Liver (tissue), 9 donors: ENCODE measurements around the gene YWHAE. TPM values are rescaled to one million over a fixed set of nuclear protein-coding genes. Genes with fewer than 3 reads are reported as not detected.
A peak's percentile ranks its signal among the peaks of the same experiment; 100 is the strongest.

ENCODE experiments used
- DNase-seq: peaks from one replicate; pipeline ENCODE4 v3.0.0-alpha.2; 2017; ENCODE audit warnings: low spot score
- H3K27ac ChIP-seq, 2 donors: one replicate each; pipeline ENCODE4 v1.7.0; 2013; ENCODE audit warnings: inconsistent platforms in 2 of 2, low read length in 2 of 2, control low read depth in 1 of 2, low read depth in 1 of 2, mild to moderate bottlenecking in 1 of 2
- H3K27me3 ChIP-seq, 4 donors: one replicate each; pipeline versions ENCODE4 v1.6.1 to v1.7.0; 2013; ENCODE audit warnings: low read length in 3 of 4, inconsistent platforms in 1 of 4, mild to moderate bottlenecking in 1 of 4, moderate library complexity in 1 of 4; ENCODE audit not compliant: control insufficient read depth in 4 of 4, insufficient read depth in 4 of 4
- H3K36me3 ChIP-seq, 4 donors: one replicate each; pipeline versions ENCODE4 v1.6.1 to v1.7.0; 2013; ENCODE audit warnings: low read length in 3 of 4, mild to moderate bottlenecking in 3 of 4, low read depth in 1 of 4, moderate library complexity in 1 of 4; ENCODE audit not compliant: control insufficient read depth in 4 of 4, insufficient read depth in 3 of 4
- H3K4me1 ChIP-seq, 4 donors: one replicate each; pipeline versions ENCODE4 v1.6.1 to v1.7.0; 2013; ENCODE audit warnings: low read length in 3 of 4, mild to moderate bottlenecking in 3 of 4, moderate library complexity in 1 of 4; ENCODE audit not compliant: control insufficient read depth in 4 of 4, insufficient read depth in 4 of 4
- H3K4me3 ChIP-seq, 3 donors: one replicate each; pipeline versions ENCODE4 v1.6.1 to v1.7.0; 2013; ENCODE audit warnings: low read length in 3 of 3, control low read depth in 1 of 3, low read depth in 1 of 3, mild to moderate bottlenecking in 1 of 3
- H3K9ac ChIP-seq, 2 donors: one replicate each; pipeline ENCODE4 v1.7.0; 2013; ENCODE audit warnings: low read length in 2 of 2, mild to moderate bottlenecking in 2 of 2, moderate library complexity in 2 of 2, control low read depth in 1 of 2, low read depth in 1 of 2
- H3K9me3 ChIP-seq, 4 donors: one replicate each; pipeline versions ENCODE4 v1.6.1 to v1.7.0; 2013; ENCODE audit warnings: low read length in 3 of 4; ENCODE audit not compliant: control insufficient read depth in 4 of 4
- EGR1 ChIP-seq, 2 donors: IDR thresholded peaks; 2 replicates each; pipeline ENCODE4 v1.6.1; 2016 to 2018; ENCODE audit warnings: antibody characterized with exemption in 2 of 2, low read depth in 2 of 2
- FOXA1 ChIP-seq: IDR thresholded peaks from 2 replicates; pipeline ENCODE4 v1.6.1; 2016; ENCODE audit warnings: antibody characterized with exemption
- FOXA2 ChIP-seq: IDR thresholded peaks from 2 replicates; pipeline ENCODE4 v1.6.1; 2016; ENCODE audit warnings: antibody characterized with exemption
- GABPA ChIP-seq, 2 donors: IDR thresholded peaks in 1 of 2; conservative IDR thresholded peaks in 1 of 2; 2 replicates each; pipeline ENCODE4 v1.6.1; 2016; ENCODE audit warnings: antibody characterized with exemption in 2 of 2, mild to moderate bottlenecking in 1 of 2, moderate library complexity in 1 of 2
- HNF4A ChIP-seq, 2 donors: conservative IDR thresholded peaks; 2 replicates each; pipeline ENCODE4 v1.6.1; 2016; ENCODE audit warnings: antibody characterized with exemption in 2 of 2, mild to moderate bottlenecking in 2 of 2
- HNF4G ChIP-seq: IDR thresholded peaks from 2 replicates; pipeline ENCODE4 v1.6.1; 2016; ENCODE audit warnings: antibody characterized with exemption
- JUND ChIP-seq, 2 donors: IDR thresholded peaks; 2 replicates each; pipeline ENCODE4 v1.6.1; 2016; ENCODE audit warnings: antibody characterized with exemption in 2 of 2
- MAX ChIP-seq: IDR thresholded peaks from 2 replicates; pipeline ENCODE4 v1.6.1; 2016; ENCODE audit warnings: antibody characterized with exemption
- NR2F2 ChIP-seq: IDR thresholded peaks from 2 replicates; pipeline ENCODE4 v1.6.1; 2016; ENCODE audit warnings: antibody characterized with exemption
- RAD21 ChIP-seq, 2 donors: IDR thresholded peaks; 2 replicates each; pipeline ENCODE4 v1.6.1; 2016; ENCODE audit warnings: antibody characterized with exemption in 2 of 2, mild to moderate bottlenecking in 2 of 2
- RXRA ChIP-seq, 2 donors: IDR thresholded peaks; 2 replicates each; pipeline ENCODE4 v1.6.1; 2017 to 2018; ENCODE audit warnings: antibody characterized with exemption in 2 of 2, mild to moderate bottlenecking in 1 of 2
- YY1 ChIP-seq: IDR thresholded peaks from 2 replicates; pipeline ENCODE4 v1.6.1; 2016; ENCODE audit warnings: antibody characterized with exemption, mild to moderate bottlenecking
- ZBTB33 ChIP-seq: IDR thresholded peaks from 2 replicates; pipeline ENCODE4 v1.6.1; 2016; ENCODE audit warnings: antibody characterized with exemption
- WGBS: extraction: QIAGEN DNeasy Blood & Tissue Kit; methylation state at CpG from one replicate; pipeline ENCODE4 v1.1.7; 2013; 5-methylcytosine and 5-hydroxymethylcytosine counted together
- polyA plus RNA-seq, 2 donors: library from polyadenylated mRNA; stranded (reverse) in 1 of 2; unstranded in 1 of 2; fragments of 200-250 nt in 1 of 2; fragments of >200 nt in 1 of 2; fragmentation: Nextera tagmentation in 1 of 2; extraction: Ambion mirVana in 1 of 2; gene quantifications; one replicate each; pipeline versions ENCODE4 v1.2.1 to v1.2.3, GENCODE V29; 2013 to 2015
- total RNA-seq, 2 donors: library from RNA; depleted of rRNA; stranded (reverse); fragments of >200 nt; gene quantifications; one replicate each; pipeline ENCODE4 v1.2.3, GENCODE V29; 2014
- TF ChIP-seq, protein P1 (sequence below): IDR thresholded peaks from 2 replicates; pipeline ENCODE4 v1.6.1; 2016; ENCODE audit warnings: antibody characterized with exemption, mild to moderate bottlenecking
- donor health status: healthy.
- donor health status: healthy.
- donor health status: healthy.
- donor health status: healthy.
- donor health status: healthy.

Gene YWHAE
- total and polyA plus RNA-seq, 4 donors, result 173 to 288 (median 202) TPM

DNA sequence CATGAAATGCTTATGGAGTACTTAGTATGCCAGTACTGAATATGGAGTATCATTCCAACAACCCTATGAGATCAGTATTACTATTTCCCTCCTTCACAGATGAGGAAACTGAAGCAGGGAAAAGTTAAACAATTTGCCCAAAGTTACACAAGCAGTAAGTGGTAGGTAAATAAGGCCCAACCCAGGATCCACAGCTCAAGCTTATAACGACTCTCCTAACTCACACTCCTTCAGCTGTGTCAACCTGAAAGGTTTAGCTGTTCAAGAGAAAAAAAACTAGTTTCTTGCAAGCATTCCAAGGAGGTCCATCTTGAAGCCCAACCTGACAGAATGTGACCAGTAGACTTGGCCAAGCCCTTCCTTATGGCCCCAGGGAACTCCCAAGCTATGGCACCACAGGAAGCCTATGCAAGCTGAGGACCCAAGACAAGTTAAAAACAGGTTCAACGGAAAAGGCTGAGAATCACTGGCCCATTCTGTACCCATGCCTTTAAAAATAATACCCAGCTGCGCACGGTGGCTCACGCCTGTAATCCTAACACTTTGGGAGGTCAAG lies 49.5 kb upstream of the YWHAE start:
- Histone ChIP-seq H3K4me3 (no peak overlapping the region), H3K9ac (no peak overlapping the region), H3K4me1 (peaks cover under 1 to 19% (median 7%) of the 10 kb centered on the region in 4 donors), H3K9me3 (no peaks in the 10 kb centered on the region), H3K36me3 (peaks cover 0 to 4% (median 1%) of the 10 kb centered on the region in 4 donors), H3K27me3 (no peaks in the 10 kb centered on the region), H3K27ac (no peak overlapping the region)
- DNase-seq, result no peak
- TF ChIP-seq MAX (no peak), RXRA (IDR thresholded peaks at IDR 0.05) (no peak), EGR1 (IDR thresholded peaks at IDR 0.05; ENCODE audit: low read depth in 2 of 2) (no peak), FOXA1 (no peak), NR2F2 (no peak), HNF4G (no peak), RAD21 (IDR thresholded peaks at IDR 0.05) (no peak), ZBTB33 (no peak), HNF4A (conservative IDR thresholded peaks at IDR 0.05) (no peak), YY1 (no peak), FOXA2 (no peak), GABPA (IDR thresholded peaks at IDR 0.05 in 1 of 2, conservative IDR thresholded peaks at IDR 0.05 in 1 of 2) (no peak), JUND (IDR thresholded peaks at IDR 0.05) (no peak)
- TF ChIP-seq, protein P1, sequence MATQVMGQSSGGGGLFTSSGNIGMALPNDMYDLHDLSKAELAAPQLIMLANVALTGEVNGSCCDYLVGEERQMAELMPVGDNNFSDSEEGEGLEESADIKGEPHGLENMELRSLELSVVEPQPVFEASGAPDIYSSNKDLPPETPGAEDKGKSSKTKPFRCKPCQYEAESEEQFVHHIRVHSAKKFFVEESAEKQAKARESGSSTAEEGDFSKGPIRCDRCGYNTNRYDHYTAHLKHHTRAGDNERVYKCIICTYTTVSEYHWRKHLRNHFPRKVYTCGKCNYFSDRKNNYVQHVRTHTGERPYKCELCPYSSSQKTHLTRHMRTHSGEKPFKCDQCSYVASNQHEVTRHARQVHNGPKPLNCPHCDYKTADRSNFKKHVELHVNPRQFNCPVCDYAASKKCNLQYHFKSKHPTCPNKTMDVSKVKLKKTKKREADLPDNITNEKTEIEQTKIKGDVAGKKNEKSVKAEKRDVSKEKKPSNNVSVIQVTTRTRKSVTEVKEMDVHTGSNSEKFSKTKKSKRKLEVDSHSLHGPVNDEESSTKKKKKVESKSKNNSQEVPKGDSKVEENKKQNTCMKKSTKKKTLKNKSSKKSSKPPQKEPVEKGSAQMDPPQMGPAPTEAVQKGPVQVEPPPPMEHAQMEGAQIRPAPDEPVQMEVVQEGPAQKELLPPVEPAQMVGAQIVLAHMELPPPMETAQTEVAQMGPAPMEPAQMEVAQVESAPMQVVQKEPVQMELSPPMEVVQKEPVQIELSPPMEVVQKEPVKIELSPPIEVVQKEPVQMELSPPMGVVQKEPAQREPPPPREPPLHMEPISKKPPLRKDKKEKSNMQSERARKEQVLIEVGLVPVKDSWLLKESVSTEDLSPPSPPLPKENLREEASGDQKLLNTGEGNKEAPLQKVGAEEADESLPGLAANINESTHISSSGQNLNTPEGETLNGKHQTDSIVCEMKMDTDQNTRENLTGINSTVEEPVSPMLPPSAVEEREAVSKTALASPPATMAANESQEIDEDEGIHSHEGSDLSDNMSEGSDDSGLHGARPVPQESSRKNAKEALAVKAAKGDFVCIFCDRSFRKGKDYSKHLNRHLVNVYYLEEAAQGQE, result no peak
- WGBS, result 81% methylated on average over 5 of the region's 5 CpGs

DNA sequence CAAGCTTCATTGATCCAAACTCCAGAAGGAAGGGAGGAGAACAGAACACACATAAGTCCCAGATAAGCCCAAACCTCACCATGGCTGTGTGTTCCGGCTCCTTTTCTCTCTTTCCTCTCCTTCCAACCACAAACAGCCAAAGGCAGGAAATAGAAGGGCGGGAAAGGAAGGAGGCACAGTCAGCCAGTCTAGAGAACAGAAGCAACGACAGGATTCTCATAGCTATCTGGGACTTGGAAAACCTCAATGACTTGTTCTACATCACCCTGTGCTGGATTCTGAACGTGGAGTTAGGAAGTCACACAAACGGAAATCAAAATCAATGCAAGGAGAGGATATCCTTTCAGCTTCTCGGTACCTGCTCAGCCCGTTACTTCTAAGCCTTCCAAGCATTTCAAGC lies 47.0 kb upstream of the YWHAE start:
- DNase-seq, result no peak
- Histone ChIP-seq H3K27ac (peak overlapping the region in 1 of 2 donors; percentile 20), H3K36me3 (peaks cover 0 to 4% (median under 1%) of the 10 kb centered on the region in 4 donors), H3K27me3 (no peaks in the 10 kb centered on the region), H3K4me1 (peaks cover 0 to 5% (median 2%) of the 10 kb centered on the region in 4 donors), H3K4me3 (no peak overlapping the region), H3K9me3 (no peaks in the 10 kb centered on the region), H3K9ac (no peak overlapping the region)
- TF ChIP-seq HNF4A (conservative IDR thresholded peaks at IDR 0.05) (no peak), NR2F2 (peak; percentile 36), RXRA (IDR thresholded peaks at IDR 0.05) (no peak)
- WGBS, result 69% methylated on average over 7 of the region's 7 CpGs
